GM21737 (cell line): Measurements from ENCODE around the gene POC1A.
"Not testable (repeated sequence)": the region's sequence is repeated elsewhere in the genome, so short reads cannot be mapped to it uniquely, and the experiment has no call there.

Experiments
- ATAC-seq: cut with Tn5 transposase; IDR thresholded peaks from one replicate; pipeline ENCODE4 v1.9.1; 2021; ENCODE audit warnings: mild to moderate bottlenecking, moderate library complexity; ENCODE audit not compliant: unreplicated experiment

The POC1A gene

DNA sequence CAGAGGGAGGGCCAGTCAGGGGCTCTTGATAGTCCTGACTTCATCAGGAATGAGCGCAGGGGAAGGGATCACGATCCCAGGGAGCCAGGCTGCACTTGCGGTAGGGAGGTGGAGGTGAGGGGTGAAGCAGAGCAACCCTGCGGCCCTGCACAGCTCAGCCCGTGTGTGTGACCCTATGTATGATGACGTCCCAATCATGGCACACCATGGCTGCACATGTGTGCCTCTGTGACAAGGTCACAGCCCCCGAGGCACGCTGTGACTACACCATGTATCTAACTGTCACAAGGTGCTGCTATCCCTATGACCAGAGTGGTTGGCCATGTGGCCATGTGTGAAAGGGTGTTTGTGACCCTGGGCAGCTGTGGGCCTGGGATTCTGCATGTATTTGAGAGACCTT lies 30.5 kb upstream of the POC1A start:
- no peak for ATAC-seq

GRCh38 chr3:52183786-52184445 lies 29.7 kb upstream of the POC1A start:
- no peak for ATAC-seq

GRCh38 chr3:52182691-52183090 lies 28.5 kb upstream of the POC1A start:
- ATAC-seq: no peak

DNA sequence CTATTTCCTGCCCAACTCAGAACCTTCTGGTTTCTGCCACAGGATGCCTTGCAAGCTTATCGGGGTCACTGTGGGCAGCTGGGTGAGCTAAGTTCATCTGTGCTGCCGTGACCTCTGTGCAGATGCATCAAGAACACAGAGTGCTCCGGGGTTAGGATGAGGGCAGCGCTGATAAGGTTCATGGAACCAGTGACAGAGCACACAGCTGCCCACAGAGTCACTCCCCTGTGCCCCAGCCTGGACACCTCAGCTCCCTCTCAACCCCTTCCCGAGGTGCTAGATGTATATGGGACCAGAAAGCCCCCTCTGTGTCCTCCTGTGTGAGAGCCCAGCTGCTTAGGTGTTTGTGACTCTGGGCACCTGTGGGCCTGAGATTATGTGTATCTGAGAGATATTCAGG lies 28.0 kb upstream of the POC1A start:
- no peak for ATAC-seq

GRCh38 chr3:52181543-52181942 lies 27.3 kb upstream of the POC1A start:
- ATAC-seq: no peak

DNA sequence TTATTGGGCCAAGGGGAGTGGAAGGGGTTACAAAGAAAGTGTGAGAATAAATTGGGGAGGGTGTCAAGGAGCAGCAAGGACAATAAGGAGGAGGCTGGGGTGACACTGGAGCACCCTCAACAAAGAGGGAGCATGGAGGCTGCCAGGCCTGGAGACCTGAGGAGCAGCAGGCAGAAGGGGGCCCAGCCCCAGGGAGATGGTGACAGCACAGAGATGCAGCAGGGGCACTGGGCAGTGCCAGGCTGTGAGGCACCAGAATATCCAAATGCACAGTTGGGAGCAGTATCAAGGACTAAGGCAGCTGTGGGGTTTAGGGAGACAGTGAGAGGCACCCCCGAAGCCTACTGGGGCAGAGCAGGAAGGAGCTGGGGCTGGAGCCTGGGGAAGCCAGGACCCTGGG lies 24.3 kb upstream of the POC1A start:
- ATAC-seq: no peak

- not testable (repeated sequence) for ATAC-seq
Observed at GRCh38 chr3:52178126-52178525, 23.9 kb upstream of the POC1A start.

DNA sequence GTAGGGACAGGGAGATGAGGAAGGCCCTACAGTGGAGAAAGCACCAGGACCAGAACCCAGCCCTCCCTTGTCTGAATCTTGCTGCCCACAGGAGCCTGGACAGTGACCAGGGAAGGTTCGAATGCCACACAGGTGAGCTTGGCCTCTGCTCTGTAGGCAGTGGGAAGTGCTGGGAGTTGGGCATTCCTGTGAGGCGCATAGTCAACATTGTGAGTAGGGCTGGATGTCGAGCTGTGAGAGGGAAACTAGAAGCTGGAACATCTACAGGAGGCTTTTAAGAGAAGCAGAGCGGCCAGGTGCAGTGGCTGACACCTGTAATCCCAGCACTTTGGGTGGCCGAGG lies 23.4 kb upstream of the POC1A start:
- no peak for ATAC-seq

- no peak for ATAC-seq
Observed at GRCh38 chr3:52176951-52177700, 22.9 kb upstream of the POC1A start.

DNA sequence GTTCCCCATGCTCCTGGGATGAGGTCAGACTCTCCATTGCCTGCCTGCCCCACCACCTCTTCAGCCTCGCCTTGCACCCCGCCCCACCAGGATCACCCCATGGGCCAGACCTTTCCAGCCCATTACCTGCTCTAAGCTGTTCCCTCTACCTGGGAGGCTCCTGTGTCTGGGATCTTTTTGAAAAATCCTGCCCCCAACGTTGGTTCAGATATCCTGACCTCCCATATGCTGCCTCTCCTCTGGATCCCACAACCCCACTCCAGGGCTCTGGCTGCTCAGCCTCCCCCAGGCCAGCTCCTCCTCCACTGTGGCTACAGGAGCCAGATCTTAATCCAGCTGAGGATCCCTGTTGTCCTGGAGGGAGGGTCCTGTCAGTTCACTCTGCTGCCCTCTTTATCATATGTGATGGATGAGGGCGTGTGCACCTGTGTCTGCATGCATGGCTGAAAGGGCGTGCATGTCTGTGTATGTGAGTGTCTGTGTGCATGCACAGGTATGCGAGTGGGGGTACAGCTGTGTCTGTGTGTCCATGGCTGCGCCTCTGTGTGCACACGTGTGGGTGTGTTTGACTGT lies 22.0 kb upstream of the POC1A start:
- ATAC-seq: no peak

DNA sequence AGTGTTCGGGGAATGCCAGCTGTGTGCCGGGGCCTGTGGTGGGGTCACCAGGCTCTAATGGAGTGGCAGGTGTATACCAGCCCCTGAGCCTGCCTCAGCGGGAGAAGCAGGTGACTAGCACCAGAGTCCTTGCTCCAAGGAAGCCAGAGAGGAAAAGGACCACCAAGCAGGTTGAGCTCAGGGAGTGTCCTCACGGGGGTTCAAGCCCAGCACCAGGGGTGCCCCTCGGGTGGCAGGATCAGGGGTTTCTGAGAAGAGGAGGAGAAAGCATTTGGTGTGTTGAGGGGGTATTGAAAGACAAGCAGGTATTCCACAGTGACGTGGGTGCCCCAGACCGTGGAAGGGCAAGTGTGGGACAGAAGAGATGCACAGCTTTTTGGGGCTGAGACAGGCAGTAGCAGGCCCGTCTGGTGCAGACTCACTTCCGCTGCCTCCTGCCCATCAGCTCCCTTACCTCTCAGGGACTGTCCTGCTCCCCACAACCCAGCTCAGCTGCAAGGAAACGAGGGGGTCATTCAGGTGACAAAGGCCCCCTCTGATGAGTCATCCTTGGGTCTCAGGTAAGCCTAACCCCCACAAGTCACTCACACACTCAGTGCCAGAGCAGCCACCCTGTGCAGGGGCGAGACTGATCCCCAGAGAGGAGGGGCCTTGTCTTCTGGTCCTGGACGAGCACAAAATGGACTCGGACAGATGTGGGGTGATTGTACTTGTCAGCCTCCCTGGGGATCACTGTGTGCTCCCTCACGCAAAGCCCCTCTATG lies 21.4 kb upstream of the POC1A start:
- ATAC-seq: no peak

DNA sequence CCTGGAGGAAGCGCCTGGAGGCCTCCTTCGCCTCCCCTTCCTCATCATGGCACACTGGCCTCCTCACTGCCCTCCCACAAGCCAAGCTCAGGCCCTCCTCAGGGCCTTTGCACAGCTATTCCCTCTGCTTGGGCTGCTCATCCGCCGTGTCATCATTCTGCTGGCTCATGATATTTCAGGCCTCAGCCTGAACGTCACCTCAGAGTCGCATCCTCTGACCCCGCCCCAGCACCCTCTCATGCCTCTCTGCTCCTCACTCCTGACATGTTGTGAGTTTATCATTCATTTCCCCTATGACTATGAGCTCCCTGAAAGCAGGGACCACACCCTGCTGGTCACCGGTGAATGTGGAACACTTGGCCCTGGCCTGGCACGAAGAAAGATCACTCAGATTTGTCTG lies 20.7 kb upstream of the POC1A start:
- no peak for ATAC-seq

DNA sequence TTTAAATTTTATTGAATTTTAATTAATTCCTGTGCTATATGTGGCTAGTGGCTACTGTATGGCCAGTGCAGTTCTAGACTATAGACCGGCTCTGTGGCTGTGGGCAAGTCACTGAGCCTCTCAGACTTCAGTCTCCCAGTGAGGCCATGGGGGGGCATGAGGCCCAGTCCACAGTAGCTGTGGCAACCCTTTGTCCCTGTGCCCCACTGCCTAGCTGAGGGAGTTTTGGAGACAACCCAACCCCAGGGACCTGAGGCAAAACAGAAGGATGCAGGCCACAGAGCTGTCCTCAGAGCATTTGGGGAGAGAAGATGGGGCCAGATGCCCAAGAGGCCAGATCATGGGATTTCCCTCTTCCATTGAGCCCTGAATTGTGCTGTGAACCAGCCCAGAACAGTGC lies 18.9 kb upstream of the POC1A start:
- no peak for ATAC-seq

DNA sequence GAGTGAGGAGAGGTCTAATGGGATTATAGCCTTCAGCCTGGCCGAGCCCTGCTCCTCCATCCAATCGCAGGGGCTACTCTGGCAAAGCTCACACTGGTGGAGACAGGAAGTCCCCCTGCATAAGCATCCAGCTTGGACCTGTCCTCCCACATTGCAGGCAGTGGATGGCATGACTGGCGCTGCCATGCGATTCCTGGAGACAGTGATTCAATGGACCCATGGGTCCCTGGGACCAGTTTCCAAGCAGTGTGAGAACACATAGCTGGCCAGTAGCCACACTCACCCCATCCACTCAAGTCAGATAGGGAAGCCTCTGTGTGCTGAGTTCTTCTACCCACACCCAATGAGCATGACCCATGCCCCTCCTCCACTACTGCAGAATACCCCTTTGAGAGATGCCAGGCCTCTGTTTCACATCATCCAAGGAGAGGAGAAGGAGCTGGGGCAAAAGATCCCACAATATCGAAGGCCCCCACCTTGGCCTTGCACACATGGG lies 18.1 kb upstream of the POC1A start:
- no peak for ATAC-seq

- no peak for ATAC-seq
Observed at GRCh38 chr3:52171514-52172261, 17.5 kb upstream of the POC1A start.

DNA sequence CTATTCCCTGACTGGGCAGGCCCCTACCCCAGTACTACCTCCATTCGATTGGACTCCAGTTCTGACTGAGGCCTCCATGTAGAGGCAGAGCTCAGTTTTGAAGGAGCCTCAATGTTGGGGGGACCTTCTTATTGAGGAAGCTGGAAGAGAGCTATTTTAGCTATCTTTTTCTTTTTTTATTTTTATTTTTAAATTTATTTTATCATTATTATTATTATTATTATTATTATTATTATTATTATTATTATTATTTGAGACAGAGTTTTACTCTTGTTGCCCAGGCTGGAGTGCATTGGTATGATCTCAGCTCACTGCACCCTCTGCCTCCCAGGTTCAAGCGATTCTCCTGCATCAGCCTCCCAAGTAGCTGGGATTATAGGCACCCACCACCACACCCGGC lies 16.0 kb upstream of the POC1A start:
- ATAC-seq: not testable (repeated sequence)

- ATAC-seq: no peak
Observed at GRCh38 chr3:52167240-52167639, 13.0 kb upstream of the POC1A start.

DNA sequence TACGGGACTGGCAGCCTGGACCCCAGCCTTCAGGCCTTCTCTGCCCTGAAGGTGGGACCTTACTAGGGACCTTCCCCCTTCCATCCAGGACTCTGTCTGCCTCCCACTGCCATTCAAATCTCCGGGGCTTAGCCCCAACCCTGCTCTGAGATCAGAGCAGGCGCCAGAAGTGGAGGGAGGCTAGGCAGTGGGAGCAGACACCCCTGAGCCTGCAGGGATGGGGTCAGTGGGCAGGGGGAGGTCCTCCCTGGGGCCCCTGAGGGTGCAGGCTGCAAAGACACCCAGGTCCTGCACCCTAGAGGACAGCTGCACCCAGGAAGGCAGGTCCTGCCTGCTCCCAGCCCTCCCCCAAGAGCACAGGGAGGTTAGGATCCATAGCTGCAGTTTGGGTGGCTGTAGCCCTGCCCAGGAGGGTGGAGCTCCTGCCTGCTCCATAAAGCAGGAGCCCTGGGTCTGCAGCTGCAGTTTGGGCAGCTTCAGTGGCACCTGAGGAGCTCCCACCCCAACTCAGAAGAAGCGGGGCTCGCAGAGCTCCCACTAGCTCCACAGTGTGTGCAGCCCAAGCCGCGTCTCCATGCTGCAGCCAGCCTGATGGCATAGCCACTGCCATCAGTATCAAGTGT lies 8.1 kb upstream of the POC1A start:
- ATAC-seq: no peak

GRCh38 chr3:52159503-52159902 lies 5.3 kb upstream of the POC1A start:
- no peak for ATAC-seq

DNA sequence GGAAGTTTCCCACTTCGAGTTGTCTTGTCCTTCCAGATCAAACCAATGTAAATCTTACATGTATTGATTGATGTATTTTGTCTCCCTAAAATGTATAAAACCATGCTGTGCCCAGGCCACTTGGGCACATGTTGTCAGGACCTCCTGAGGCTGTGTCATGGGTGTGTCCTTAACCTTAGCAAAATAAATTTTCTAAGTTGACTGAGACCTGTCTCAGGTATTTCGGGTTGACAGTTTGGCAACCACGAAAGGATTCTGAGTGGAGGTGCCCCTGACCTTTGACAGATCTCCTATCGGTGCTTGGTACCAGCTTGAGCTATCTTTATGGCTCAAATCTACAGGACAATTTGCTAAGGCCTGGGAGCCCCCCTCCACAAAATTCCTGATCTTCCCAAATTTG lies 1.7 kb upstream of the POC1A start:
- ATAC-seq: no peak
